ENCODE data around the gene ALDH2. TPM values are rescaled to one million over a fixed set of nuclear protein-coding genes. Genes with fewer than 3 reads are reported as not detected.
"Not testable (repeated sequence)": the region's sequence is repeated elsewhere in the genome, so short reads cannot be mapped to it uniquely, and the experiment has no call there.

ALDH2 gene
- total RNA-seq, 1 donor from 2014 or later: 66.4 TPM

DNA sequence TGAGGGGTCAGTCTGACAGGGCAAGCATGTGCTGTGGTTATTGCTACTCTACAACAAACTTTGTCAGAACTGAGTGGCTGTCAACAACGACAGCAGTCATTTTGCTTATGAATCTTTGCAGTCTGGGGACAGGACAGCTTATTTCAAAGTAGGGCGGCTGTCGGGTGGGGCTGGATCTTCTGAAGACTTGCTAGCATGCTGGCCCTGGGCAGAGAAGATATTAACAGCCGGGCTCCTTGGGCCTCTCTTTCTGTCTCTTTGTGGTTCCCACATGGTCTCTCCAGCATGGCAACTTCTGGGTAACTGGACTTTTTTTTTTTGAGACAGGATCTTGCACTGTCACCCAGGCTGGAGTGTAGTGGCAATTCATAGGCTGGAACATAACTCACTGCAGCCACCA is 33.9 kb upstream of the ALDH2 start:
- H3K36me3 ChIP-seq: peaks cover 34 to 57% of the 10 kb centered on the region in 2 donors
- H3K4me3 ChIP-seq: no peak overlapping the region
- no peak for DNase-seq (ENCODE audit: low spot score in 2 of 2)
- no peak overlapping the region for H3K27ac ChIP-seq
- no peaks in the 10 kb centered on the region for H3K27me3 ChIP-seq
- TF ChIP-seq, protein P1, sequence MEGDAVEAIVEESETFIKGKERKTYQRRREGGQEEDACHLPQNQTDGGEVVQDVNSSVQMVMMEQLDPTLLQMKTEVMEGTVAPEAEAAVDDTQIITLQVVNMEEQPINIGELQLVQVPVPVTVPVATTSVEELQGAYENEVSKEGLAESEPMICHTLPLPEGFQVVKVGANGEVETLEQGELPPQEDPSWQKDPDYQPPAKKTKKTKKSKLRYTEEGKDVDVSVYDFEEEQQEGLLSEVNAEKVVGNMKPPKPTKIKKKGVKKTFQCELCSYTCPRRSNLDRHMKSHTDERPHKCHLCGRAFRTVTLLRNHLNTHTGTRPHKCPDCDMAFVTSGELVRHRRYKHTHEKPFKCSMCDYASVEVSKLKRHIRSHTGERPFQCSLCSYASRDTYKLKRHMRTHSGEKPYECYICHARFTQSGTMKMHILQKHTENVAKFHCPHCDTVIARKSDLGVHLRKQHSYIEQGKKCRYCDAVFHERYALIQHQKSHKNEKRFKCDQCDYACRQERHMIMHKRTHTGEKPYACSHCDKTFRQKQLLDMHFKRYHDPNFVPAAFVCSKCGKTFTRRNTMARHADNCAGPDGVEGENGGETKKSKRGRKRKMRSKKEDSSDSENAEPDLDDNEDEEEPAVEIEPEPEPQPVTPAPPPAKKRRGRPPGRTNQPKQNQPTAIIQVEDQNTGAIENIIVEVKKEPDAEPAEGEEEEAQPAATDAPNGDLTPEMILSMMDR (IDR thresholded peaks at IDR 0.05): no peak
- H3K9me3 ChIP-seq: no peaks in the 10 kb centered on the region
- intact Hi-C loops (cut with DNase I): no loop called here
- H3K4me1 ChIP-seq: no peaks in the 10 kb centered on the region

DNA sequence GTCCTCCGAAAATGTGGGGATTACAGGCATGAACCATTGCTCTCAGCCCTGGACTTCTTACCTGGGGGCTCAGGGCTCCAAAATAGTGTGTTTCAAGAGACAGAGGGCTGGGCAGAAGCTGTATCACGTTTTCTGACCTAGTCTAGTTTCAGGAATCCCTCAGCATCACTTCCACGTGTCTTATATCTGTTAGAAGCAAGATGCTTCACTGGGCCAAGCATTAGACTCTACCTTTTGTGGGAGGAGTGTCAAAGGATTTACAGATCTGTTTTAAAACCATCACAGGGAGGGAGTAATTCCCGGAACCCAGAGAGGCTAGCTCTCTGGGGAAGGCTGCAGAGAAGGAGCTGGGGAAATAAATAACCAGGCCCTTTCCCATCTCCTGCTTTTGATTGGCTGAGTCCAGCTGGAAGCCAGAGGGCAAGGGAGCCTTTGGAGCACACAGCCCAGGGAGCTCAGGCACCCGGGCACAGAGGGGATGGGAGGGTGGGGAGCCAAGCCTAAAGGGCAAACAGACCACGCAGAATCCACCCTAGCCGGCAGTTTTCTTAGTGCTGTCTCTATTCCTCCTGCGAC is 33.3 kb upstream of the ALDH2 start:
- no peaks in the 10 kb centered on the region for H3K4me1 ChIP-seq
- intact Hi-C loops (cut with DNase I): no loop called here
- H3K4me3 ChIP-seq: no peak overlapping the region
- TF ChIP-seq, protein P1 (IDR thresholded peaks at IDR 0.05): no peak
- no peaks in the 10 kb centered on the region for H3K9me3 ChIP-seq
- DNase-seq (ENCODE audit: low spot score in 2 of 2): no peak
- H3K27ac ChIP-seq: no peak overlapping the region
- no peaks in the 10 kb centered on the region for H3K27me3 ChIP-seq
- H3K36me3 ChIP-seq: peaks cover 35 to 56% of the 10 kb centered on the region in 2 donors

DNA sequence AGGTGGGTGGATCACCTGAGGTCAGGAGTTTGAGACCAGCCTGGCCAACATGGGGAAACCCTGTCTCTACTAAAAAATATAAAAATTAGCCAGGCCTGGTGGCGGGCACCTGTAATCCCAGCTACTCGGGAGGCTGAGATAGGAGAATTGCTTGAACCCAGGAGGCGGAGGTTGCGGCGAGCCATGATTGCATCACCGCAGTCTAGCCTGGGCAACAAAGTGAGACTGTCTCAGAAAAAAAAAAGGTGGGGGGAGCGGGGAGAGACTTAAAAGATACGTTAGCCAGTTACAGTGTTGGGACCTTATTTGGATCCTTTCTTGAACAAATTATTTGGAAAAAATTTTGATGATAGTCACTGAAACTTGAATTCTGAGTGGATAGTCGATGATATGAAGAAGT is 27.2 kb upstream of the ALDH2 start:
- Histone ChIP-seq H3K27ac (peak overlapping the region in 1 of 2 donors; percentile 53), H3K36me3 (peaks cover 6 to 13% of the 10 kb centered on the region in 2 donors)
- intact Hi-C loops (cut with DNase I); H3K9me3 ChIP-seq; H3K4me3 ChIP-seq; DNase-seq (ENCODE audit: low spot score in 2 of 2); H3K4me1 ChIP-seq; H3K27me3 ChIP-seq: not testable (repeated sequence)

DNA sequence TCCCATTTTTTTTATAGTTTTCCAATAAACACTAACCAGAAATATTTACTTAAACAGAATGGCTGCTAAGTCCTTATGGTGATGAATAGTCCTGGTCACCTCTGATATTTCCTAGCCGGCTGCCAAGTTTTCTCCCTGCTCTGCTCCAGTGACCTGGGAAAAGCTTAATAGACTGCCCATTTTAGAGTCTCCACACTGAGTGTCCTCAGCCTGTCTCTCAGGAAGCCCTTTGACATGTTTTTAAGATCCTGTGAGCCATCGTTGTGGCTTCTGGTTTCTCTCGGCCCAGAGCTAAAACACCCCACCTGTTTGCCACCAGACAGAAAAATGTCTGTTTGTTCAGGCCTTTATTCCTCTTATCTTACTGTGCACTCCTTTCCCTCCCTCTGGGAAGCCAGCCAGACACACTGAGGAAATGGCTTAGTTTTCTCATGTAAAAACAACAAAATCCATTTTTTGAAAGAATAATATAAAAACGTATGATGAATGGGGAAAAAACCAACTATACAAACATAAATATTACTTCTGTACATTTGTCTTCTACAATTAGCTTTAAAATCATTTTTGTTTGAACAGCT is 25.4 kb upstream of the ALDH2 start:
- Histone ChIP-seq H3K27me3 (no peaks in the 10 kb centered on the region), H3K4me1 (peaks cover 0 to 9% of the 10 kb centered on the region in 2 donors), H3K36me3 (peaks cover 19 to 25% of the 10 kb centered on the region in 2 donors), H3K9me3 (no peaks in the 10 kb centered on the region), H3K4me3 (no peak overlapping the region), H3K27ac (peak overlapping the region; percentile 44 to 53)
- DNase-seq (ENCODE audit: low spot score in 2 of 2): no peak
- TF ChIP-seq, protein P1 (IDR thresholded peaks at IDR 0.05): no peak
- intact Hi-C loops (cut with DNase I): no loop called here

DNA sequence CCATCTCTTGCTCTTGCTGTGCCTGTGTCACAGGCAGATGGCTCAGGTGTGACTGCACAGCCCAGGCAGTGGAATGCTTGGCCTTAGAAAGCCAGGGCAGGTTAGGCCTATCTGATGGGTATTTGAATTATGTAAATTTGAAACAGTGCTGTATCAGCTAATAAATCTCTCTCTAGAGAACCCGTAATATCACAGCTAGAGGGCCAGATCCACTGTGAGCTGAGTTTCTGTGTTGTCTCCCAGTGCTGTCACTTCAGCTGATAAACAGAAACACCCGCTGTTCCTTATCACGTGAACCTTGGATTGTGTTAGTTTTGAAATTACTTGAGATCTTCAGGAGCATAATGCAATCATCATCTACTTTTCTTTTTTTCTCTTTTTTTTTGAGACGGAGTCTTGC is 21.5 kb upstream of the ALDH2 start:
- intact Hi-C loops (cut with DNase I): no loop called here
- TF ChIP-seq, protein P1 (IDR thresholded peaks at IDR 0.05): no peak
- peaks cover 0 to 9% of the 10 kb centered on the region in 2 donors for H3K4me1 ChIP-seq
- H3K36me3 ChIP-seq: peaks cover 38 to 39% of the 10 kb centered on the region in 2 donors
- no peak overlapping the region for H3K27ac ChIP-seq
- no peaks in the 10 kb centered on the region for H3K9me3 ChIP-seq
- H3K27me3 ChIP-seq: no peaks in the 10 kb centered on the region
- DNase-seq (ENCODE audit: low spot score in 2 of 2): no peak
- H3K4me3 ChIP-seq: no peak overlapping the region

DNA sequence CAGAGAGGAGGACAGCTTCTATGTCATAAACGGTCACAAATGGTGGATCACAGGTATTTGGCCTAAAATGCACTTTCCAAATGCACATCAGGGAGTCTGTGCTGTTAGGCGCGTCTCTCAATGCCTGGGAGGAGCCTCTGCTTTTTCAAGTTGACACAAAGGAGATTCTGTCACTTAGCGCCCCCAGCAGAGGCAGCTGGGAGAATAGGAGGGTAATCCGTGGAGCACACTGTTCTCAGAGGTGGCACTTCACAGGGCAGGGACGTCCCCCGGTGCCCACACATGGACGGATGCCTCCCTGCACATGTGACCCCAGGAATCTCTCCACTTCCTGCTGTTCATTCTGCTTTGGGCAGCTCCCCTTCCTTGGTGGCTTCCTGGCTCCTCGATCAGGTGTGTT is 19.4 kb upstream of the ALDH2 start:
- no peak overlapping the region for H3K27ac ChIP-seq
- H3K9me3 ChIP-seq: no peaks in the 10 kb centered on the region
- H3K27me3 ChIP-seq: no peaks in the 10 kb centered on the region
- no peak for DNase-seq (ENCODE audit: low spot score in 2 of 2)
- H3K4me3 ChIP-seq: no peak overlapping the region
- TF ChIP-seq, protein P1 (IDR thresholded peaks at IDR 0.05): no peak
- intact Hi-C loops (cut with DNase I): no loop called here
- no peaks in the 10 kb centered on the region for H3K4me1 ChIP-seq
- H3K36me3 ChIP-seq: peaks cover 38 to 39% of the 10 kb centered on the region in 2 donors

All from ascending aorta (tissue), 2 donors.